OCI-M2 (cell line): ENCODE results near the gene NAGK.
"Not testable (repeated sequence)": the region's sequence is repeated elsewhere in the genome, so short reads cannot be mapped to it uniquely, and the experiment has no call there.

Experiments
- DNase-seq: peaks from one replicate; lab custom pipeline; 2025; ENCODE audit not compliant: unreplicated experiment; lab: John Stamatoyannopoulos, UW

The NAGK gene

GRCh38 chr2:71067567-71068217, 756 bp upstream of the NAGK start:
- no peak for DNase-seq

DNA sequence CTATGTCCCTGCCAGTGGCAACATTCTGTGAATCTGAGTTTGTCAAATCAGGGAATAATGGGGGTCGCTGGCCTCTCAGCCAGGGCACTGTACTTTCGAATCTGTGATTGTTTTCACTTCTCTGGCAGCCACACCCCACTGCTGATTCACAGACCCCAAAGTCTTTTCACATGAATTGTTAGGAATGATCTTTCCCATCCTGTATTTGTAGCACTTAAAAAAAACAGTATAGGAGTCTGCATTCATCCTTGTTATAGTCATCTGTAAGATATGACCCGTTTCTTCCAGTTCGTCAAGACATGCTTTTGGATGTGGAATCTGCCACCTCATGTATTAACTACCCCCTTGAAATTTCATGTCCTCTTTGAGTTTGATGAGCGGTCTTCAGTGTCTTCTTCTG, 928 bp downstream of the NAGK start:
- no peak for DNase-seq

DNA sequence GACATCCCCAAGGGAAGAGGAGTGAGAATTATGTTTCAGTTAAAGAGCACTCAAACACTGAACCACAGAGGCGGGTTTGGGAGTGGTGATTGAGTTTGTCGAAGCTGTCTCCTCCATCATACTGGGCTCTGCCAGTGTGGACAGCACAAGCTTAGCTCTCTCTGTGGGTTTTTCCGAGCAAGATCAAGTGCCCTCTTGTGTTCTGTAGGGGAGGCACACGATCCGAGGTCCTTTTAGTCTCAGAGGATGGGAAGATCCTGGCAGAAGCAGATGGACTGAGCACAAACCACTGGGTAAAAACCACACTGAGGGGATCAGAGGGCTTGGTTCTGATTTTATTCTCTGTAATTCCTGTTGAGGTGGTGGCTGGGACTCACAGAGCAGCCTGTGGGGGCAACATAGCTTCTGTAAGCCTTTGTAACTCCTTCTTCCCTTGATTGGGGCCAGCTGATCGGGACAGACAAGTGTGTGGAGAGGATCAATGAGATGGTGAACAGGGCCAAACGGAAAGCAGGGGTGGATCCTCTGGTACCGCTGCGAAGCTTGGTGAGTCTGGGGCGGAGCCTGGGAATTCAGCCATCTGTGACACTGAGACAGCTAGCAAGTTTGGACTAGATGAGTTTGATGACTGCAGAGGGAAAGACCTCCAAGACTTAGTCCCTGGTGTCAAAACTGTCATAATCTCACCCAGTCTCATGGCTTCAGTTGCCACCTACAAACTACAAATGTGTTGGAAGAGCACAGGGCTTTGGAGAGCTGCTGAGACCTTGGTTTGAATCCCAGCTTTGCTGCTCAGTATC, 2.0 kb downstream of the NAGK start:
- DNase-seq = no peak

- DNase-seq = peak; percentile 32
Measured at GRCh38 chr2:71071681-71072398, 3.4 kb downstream of the NAGK start.

DNA sequence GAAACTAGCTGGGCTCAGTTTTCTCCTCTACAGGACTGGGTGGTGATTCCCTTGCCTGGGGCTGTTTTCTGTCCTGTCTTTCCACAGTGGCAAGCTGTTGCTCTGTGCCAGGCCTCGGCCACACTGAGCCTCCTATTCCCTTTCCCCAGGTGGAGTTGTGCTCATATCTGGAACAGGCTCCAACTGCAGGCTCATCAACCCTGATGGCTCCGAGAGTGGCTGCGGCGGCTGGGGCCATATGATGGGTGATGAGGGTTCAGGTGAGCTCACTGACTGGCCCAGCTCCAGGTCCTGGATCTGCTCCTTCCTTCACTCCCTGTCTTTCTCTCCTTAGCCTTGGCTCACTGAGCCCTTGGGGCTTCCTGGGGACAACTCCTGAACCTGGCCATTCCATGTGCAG, 4.0 kb downstream of the NAGK start:
- no peak for DNase-seq

- DNase-seq = no peak
Measured at GRCh38 chr2:71073475-71073874, 5.0 kb downstream of the NAGK start.

GRCh38 chr2:71074893-71075395, 6.5 kb downstream of the NAGK start:
- DNase-seq = no peak

DNA sequence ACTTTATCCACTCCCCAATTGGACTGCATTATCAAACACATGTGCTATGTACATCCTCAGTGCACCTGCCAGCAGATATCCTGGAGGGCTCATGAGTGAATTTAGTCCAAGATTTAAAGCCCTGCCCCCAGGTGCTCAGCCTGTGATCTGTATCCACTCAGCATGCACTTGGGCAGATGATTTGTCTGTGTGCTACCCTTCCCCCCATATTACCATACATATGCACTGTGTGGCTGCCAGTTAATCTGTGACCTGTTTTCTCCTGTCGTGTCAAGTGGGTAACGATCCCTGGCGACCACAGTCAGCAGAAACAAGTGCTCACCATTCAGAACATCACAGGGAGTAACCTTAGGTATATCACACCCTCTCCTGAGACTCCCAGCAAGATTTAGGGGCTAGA, 10.2 kb downstream of the NAGK start:
- no peak for DNase-seq

DNA sequence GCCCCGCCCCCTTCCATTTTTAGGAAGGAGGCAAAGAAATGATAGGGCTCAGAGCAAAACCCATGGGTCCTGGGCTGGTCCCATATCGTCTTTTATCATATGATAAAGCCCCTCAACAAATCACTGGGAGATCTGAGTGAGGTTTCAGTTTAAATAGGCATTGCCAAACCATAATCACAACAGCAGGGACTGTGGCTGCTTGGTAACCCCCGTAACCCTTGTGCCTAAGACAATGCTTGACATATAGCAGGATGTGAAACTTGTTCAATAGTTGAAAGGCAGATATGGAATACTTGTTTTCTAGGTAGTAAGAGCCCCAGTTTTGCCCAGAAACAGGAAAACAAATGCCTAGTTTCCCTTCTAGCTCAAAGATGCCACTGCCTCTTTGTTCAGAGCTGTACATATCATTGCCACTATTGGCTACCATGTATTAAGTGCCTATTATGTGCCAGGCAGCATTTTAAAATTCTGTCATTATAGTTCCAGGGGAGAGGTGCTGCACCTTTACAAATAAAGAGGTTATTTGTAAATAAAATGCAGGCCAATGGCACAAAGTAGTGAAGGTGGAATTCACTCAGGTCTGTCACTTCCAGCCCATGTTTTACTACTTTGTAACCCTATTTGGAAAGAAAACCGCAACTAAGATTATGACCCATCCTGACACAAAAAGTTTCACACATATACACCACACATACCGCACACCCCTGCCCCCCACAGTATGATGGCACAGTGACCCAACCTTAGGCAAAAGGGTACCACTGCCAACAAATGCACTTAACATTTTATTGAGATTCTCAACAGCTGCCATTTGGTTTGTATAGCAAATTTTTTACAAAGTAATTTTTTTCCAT, 14.2 kb downstream of the NAGK start:
- DNase-seq = no peak

GRCh38 chr2:71083297-71083696, 14.8 kb downstream of the NAGK start:
- DNase-seq = not testable (repeated sequence)

GRCh38 chr2:71083752-71084312, 15.4 kb downstream of the NAGK start:
- DNase-seq = not testable (repeated sequence)

GRCh38 chr2:71085325-71086003, 17.0 kb downstream of the NAGK start:
- not testable (repeated sequence) for DNase-seq

- not testable (repeated sequence) for DNase-seq
Measured at GRCh38 chr2:71089475-71089874, 21.0 kb downstream of the NAGK start.

GRCh38 chr2:71091808-71092207, 23.4 kb downstream of the NAGK start:
- DNase-seq = not testable (repeated sequence)

DNA sequence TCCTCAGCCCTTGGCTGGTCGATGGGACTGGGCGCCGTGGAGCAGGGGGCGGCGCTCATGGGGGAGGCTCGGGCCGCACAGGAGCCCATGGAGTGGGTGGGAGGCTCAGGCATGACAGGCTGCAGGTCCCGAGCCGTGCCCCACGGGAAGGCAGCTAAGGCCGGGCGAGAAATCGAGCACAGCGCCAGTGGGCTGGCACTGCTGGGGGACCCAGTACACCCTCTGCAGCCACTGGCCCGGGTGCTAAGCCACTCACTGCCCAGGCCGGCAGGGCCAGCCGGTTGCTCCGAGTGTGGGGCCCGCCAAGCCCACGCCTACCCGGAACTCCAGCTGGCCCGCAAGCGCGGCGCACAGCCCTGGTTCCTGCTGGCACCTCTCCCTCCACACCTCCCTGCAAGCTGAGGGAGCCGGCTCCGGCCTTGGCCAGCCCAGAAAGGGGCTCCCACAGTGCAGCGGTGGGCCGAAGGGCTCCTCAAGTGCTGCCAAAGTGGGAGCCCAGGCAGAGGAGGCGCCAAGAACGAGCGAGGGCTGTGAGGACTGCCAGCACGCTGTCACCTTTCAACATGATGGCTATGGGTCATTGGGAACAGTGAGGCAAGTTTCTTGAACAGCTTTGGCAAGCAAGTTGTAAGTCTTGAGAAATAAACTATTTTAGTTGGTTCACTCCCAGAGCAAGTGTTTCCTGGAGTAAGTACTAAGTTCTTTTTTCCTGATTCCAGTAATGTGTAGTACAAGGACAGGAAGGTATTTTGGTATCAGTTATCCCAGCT, 24.2 kb downstream of the NAGK start:
- DNase-seq = not testable (repeated sequence)

GRCh38 chr2:71100195-71100964, 31.9 kb downstream of the NAGK start:
- no peak for DNase-seq

- DNase-seq = no peak
Measured at GRCh38 chr2:71101656-71102055, 33.2 kb downstream of the NAGK start.

- DNase-seq = no peak
Measured at GRCh38 chr2:71102981-71103681, 34.7 kb downstream of the NAGK start.
